ENCODE results near the gene EXD1. TPM values are rescaled to one million over a fixed set of nuclear protein-coding genes. Genes with fewer than 3 reads are reported as not detected.
"Not testable (repeated sequence)": the region's sequence is repeated elsewhere in the genome, so short reads cannot be mapped to it uniquely, and the experiment has no call there.

Gene EXD1
- polyA plus RNA-seq, 1 donor from 2014 or later, result not detected

DNA sequence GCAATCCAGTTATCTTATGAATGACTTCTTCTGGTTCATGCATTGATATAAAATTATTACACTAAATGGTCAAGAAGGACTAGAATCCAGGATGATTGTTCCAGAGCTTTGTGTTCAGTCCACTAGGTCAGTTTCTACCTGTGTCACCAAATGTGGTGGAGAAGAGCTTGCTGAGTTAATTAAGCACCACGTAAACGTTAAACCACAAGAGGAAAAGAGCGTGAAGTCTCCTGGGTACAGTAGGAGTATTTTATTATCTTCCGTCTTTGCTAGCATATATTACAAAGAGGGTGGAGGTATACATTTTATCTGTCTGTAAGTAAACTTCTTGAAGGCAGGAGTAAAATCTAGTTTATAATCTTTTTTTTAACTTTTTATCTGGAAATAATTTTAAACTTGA is 24.0 kb upstream of the EXD1 start:
- Histone ChIP-seq H3K9me2 (ENCODE audit: insufficient read depth, low read length) (no peaks in the 10 kb centered on the region), H3K36me3 (ENCODE audit: insufficient read depth, low read length) (no peaks in the 10 kb centered on the region), H4K20me1 (ENCODE audit: insufficient read depth) (no peaks in the 10 kb centered on the region), H2AFZ (ENCODE audit: low read depth, low read length) (no peak overlapping the region), H3K27me3 (ENCODE audit: insufficient read depth, low read depth, low read length) (no peaks in the 10 kb centered on the region), H3K79me2 (replicated peaks; ENCODE audit: insufficient read depth, low read length) (no peaks in the 10 kb centered on the region), H3K27ac (ENCODE audit: low read length) (no peak overlapping the region), H3K4me2 (ENCODE audit: low read length) (no peak overlapping the region), H3K9ac (ENCODE audit: low read length) (no peak overlapping the region), H3K9me3 (ENCODE audit: low read length) (no peaks in the 10 kb centered on the region), H3K4me3 (ENCODE audit: low read length) (no peak overlapping the region), H3F3A (ENCODE audit: insufficient read depth, low read length, poor library complexity, severe bottlenecking) (no peaks in the 10 kb centered on the region)
- TF ChIP-seq POLR2AphosphoS5 (IDR thresholded peaks at IDR 0.05), result no peak
- no peak for TF ChIP-seq MXI1 (conservative IDR thresholded peaks at IDR 0.05; ENCODE audit: poor library complexity, severe bottlenecking)
- no peak for TF ChIP-seq SMC3 (conservative IDR thresholded peaks at IDR 0.05; ENCODE audit: poor library complexity)
- TF ChIP-seq TAF1 (IDR thresholded peaks at IDR 0.05; ENCODE audit: low read depth), result no peak
- TF ChIP-seq EZH2 (IDR thresholded peaks at IDR 0.05; ENCODE audit: borderline replicate concordance, insufficient read depth, low read length, poor library complexity, severe bottlenecking), result no peak
- TF ChIP-seq, protein P1, sequence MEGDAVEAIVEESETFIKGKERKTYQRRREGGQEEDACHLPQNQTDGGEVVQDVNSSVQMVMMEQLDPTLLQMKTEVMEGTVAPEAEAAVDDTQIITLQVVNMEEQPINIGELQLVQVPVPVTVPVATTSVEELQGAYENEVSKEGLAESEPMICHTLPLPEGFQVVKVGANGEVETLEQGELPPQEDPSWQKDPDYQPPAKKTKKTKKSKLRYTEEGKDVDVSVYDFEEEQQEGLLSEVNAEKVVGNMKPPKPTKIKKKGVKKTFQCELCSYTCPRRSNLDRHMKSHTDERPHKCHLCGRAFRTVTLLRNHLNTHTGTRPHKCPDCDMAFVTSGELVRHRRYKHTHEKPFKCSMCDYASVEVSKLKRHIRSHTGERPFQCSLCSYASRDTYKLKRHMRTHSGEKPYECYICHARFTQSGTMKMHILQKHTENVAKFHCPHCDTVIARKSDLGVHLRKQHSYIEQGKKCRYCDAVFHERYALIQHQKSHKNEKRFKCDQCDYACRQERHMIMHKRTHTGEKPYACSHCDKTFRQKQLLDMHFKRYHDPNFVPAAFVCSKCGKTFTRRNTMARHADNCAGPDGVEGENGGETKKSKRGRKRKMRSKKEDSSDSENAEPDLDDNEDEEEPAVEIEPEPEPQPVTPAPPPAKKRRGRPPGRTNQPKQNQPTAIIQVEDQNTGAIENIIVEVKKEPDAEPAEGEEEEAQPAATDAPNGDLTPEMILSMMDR (IDR thresholded peaks at IDR 0.05; ENCODE audit: poor library complexity, severe bottlenecking), result no peak
- TF ChIP-seq, protein P2, sequence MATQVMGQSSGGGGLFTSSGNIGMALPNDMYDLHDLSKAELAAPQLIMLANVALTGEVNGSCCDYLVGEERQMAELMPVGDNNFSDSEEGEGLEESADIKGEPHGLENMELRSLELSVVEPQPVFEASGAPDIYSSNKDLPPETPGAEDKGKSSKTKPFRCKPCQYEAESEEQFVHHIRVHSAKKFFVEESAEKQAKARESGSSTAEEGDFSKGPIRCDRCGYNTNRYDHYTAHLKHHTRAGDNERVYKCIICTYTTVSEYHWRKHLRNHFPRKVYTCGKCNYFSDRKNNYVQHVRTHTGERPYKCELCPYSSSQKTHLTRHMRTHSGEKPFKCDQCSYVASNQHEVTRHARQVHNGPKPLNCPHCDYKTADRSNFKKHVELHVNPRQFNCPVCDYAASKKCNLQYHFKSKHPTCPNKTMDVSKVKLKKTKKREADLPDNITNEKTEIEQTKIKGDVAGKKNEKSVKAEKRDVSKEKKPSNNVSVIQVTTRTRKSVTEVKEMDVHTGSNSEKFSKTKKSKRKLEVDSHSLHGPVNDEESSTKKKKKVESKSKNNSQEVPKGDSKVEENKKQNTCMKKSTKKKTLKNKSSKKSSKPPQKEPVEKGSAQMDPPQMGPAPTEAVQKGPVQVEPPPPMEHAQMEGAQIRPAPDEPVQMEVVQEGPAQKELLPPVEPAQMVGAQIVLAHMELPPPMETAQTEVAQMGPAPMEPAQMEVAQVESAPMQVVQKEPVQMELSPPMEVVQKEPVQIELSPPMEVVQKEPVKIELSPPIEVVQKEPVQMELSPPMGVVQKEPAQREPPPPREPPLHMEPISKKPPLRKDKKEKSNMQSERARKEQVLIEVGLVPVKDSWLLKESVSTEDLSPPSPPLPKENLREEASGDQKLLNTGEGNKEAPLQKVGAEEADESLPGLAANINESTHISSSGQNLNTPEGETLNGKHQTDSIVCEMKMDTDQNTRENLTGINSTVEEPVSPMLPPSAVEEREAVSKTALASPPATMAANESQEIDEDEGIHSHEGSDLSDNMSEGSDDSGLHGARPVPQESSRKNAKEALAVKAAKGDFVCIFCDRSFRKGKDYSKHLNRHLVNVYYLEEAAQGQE (IDR thresholded peaks at IDR 0.05; ENCODE audit: borderline replicate concordance), result no peak
- no peak for TF ChIP-seq EP300 (conservative IDR thresholded peaks at IDR 0.05; ENCODE audit: poor library complexity, severe bottlenecking)
- no peak for TF ChIP-seq RAD21 (conservative IDR thresholded peaks at IDR 0.05)

DNA sequence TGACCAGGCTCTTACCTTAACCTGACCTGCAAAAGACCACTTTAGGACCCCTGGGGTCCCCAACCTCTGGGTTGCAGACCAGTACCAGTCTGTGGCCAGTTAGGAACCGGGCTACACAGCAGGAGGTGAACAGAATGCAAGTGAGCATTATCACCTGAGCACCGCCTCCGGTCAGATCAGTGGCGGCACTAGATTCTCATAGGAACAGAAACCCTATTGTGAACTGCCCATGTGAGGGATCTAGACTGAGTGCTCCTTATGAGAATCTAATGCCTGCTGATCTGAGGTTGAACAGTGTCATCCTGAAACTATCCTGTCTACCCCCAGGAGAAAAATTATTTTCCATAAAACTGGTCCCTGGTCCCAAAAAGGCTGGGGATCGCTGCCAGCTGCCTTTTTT is 20.9 kb upstream of the EXD1 start:
- Histone ChIP-seq H2AFZ (ENCODE audit: low read depth, low read length) (no peak overlapping the region), H3K27me3 (ENCODE audit: insufficient read depth, low read depth, low read length) (no peaks in the 10 kb centered on the region), H4K20me1 (ENCODE audit: insufficient read depth) (no peaks in the 10 kb centered on the region), H3K79me2 (replicated peaks; ENCODE audit: insufficient read depth, low read length) (no peaks in the 10 kb centered on the region), H3K9me3 (ENCODE audit: low read length) (no peaks in the 10 kb centered on the region), H3F3A (ENCODE audit: insufficient read depth, low read length, poor library complexity, severe bottlenecking) (no peaks in the 10 kb centered on the region), H3K27ac (ENCODE audit: low read length) (no peak overlapping the region), H3K4me3 (ENCODE audit: low read length) (no peak overlapping the region), H3K9ac (ENCODE audit: low read length) (no peak overlapping the region), H3K36me3 (ENCODE audit: insufficient read depth, low read length) (no peaks in the 10 kb centered on the region), H3K4me2 (ENCODE audit: low read length) (no peak overlapping the region), H3K9me2 (ENCODE audit: insufficient read depth, low read length) (no peaks in the 10 kb centered on the region)
- TF ChIP-seq SMC3 (conservative IDR thresholded peaks at IDR 0.05; ENCODE audit: poor library complexity), result no peak
- TF ChIP-seq, protein P1 (IDR thresholded peaks at IDR 0.05; ENCODE audit: poor library complexity, severe bottlenecking), result no peak
- no peak for TF ChIP-seq EZH2 (IDR thresholded peaks at IDR 0.05; ENCODE audit: borderline replicate concordance, insufficient read depth, low read length, poor library complexity, severe bottlenecking)
- TF ChIP-seq, protein P2 (IDR thresholded peaks at IDR 0.05; ENCODE audit: borderline replicate concordance), result no peak
- no peak for TF ChIP-seq EP300 (conservative IDR thresholded peaks at IDR 0.05; ENCODE audit: poor library complexity, severe bottlenecking)
- no peak for TF ChIP-seq MXI1 (conservative IDR thresholded peaks at IDR 0.05; ENCODE audit: poor library complexity, severe bottlenecking)
- TF ChIP-seq TAF1 (IDR thresholded peaks at IDR 0.05; ENCODE audit: low read depth), result no peak
- TF ChIP-seq RAD21 (conservative IDR thresholded peaks at IDR 0.05), result no peak
- no peak for TF ChIP-seq POLR2AphosphoS5 (IDR thresholded peaks at IDR 0.05)

DNA sequence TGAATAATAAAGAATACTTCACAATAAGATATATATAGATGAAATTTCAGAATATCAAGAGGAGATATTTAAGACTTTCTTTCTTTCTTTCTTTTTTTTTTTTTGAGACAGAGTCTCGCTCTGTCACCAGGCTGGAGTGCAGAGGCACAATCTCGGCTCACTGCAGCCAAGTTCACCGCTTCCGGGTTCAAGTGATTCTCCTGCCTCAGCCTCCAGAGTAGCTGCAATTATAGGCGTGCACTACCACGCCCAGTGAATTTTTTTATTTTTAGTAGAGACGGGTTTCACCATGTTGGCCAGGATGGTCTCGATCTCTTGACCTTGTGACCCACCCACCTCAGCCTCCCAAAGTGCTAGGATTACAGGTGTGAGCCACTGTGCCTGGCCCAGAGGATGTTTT is 20.2 kb upstream of the EXD1 start:
- not testable (repeated sequence) for H3K79me2 ChIP-seq (replicated peaks; ENCODE audit: insufficient read depth, low read length); H3K4me2 ChIP-seq (ENCODE audit: low read length); H3K9me3 ChIP-seq (ENCODE audit: low read length); H3K4me3 ChIP-seq (ENCODE audit: low read length); H2AFZ ChIP-seq (ENCODE audit: low read depth, low read length); H3K27ac ChIP-seq (ENCODE audit: low read length); H4K20me1 ChIP-seq (ENCODE audit: insufficient read depth); H3K36me3 ChIP-seq (ENCODE audit: insufficient read depth, low read length); H3K9me2 ChIP-seq (ENCODE audit: insufficient read depth, low read length); H3F3A ChIP-seq (ENCODE audit: insufficient read depth, low read length, poor library complexity, severe bottlenecking); H3K27me3 ChIP-seq (ENCODE audit: insufficient read depth, low read depth, low read length); H3K9ac ChIP-seq (ENCODE audit: low read length)
